Spleen (tissue), 11 donors: ENCODE data around the gene CAMK1D. TPM values are rescaled to one million over a fixed set of nuclear protein-coding genes. Genes with fewer than 3 reads are reported as not detected.

Experiments used
- DNase-seq: peaks from one replicate; pipeline ENCODE4 v3.0.0-alpha.2; 2020
- H3K27ac ChIP-seq, 8 donors: fragments of 200-600 bp; sonication (generic) in 7 of 8; 1 replicate in 4 of 8; 2 replicates in 4 of 8; pipeline versions ENCODE4 v1.5.0 to v1.8.0; 2016 to 2021; ENCODE audit warnings: inconsistent platforms in 4 of 8, mild to moderate bottlenecking in 4 of 8, moderate library complexity in 1 of 8
- H3K27me3 ChIP-seq, 7 donors: fragments of 200-600 bp; sonication (generic) in 6 of 7; replicated peaks in 1 of 7; 1 replicate in 4 of 7; 2 replicates in 3 of 7; pipeline versions ENCODE4 v1.5.0 to v1.8.0; 2016 to 2021; ENCODE audit warnings: inconsistent platforms in 3 of 7, mild to moderate bottlenecking in 1 of 7
- H3K36me3 ChIP-seq, 6 donors: fragments of 200-600 bp; sonication (generic) in 5 of 6; 1 replicate in 4 of 6; 2 replicates in 2 of 6; pipeline versions ENCODE4 v1.5.0 to v1.8.0; 2016 to 2021; ENCODE audit warnings: inconsistent platforms in 2 of 6
- H3K4me1 ChIP-seq, 6 donors: fragments of 200-600 bp; sonication (generic) in 5 of 6; 1 replicate in 3 of 6; 2 replicates in 3 of 6; pipeline versions ENCODE4 v1.5.0 to v1.8.0; 2016 to 2021; ENCODE audit warnings: inconsistent platforms in 3 of 6
- H3K4me3 ChIP-seq, 8 donors: fragments of 200-600 bp; sonication (generic) in 7 of 8; 1 replicate in 4 of 8; 2 replicates in 4 of 8; pipeline versions ENCODE4 v1.5.0 to v1.8.0; 2016 to 2021; ENCODE audit warnings: inconsistent platforms in 4 of 8, mild to moderate bottlenecking in 4 of 8, moderate library complexity in 2 of 8
- H3K9me3 ChIP-seq, 8 donors: fragments of 200-600 bp; sonication (generic) in 7 of 8; 1 replicate in 4 of 8; 2 replicates in 4 of 8; pipeline versions ENCODE4 v1.5.0 to v1.8.0; 2016 to 2021; ENCODE audit warnings: inconsistent platforms in 4 of 8
- CTCF ChIP-seq, 11 experiments: fragments of 200-600 bp in 7 of 11; fragments of 450-650 bp in 4 of 11; sonication (generic) in 4 of 11; IDR thresholded peaks in 8 of 11; conservative IDR thresholded peaks in 3 of 11; 1 replicate in 7 of 11; 2 replicates in 4 of 11; pipeline versions ENCODE4 v1.4.0 to v1.8.0; 2016 to 2021; ENCODE audit warnings: antibody characterized with exemption in 11 of 11, inconsistent platforms in 4 of 11, mild to moderate bottlenecking in 1 of 11
- POLR2A ChIP-seq, 3 donors: fragments of 450-650 bp; IDR thresholded peaks; one replicate each; pipeline ENCODE4 v1.5.1; 2017; ENCODE audit warnings: antibody characterized with exemption in 3 of 3, mild to moderate bottlenecking in 1 of 3
- POLR2AphosphoS5 ChIP-seq, 3 donors: sonication (generic); formaldehyde crosslinking; IDR thresholded peaks; one replicate each; pipeline ENCODE4 v1.5.1; 2017; ENCODE audit warnings: antibody characterized with exemption in 3 of 3
- WGBS, 5 donors: extraction: QIAGEN DNeasy Blood & Tissue Kit in 3 of 5; methylation state at CpG; one replicate each; pipeline versions ENCODE4 v1.1.5 to v1.1.7; 2013 to 2018; 5-methylcytosine and 5-hydroxymethylcytosine counted together
- intact Hi-C: fragments of 100-400 bp; cut with DNase I; formaldehyde crosslinking; loops from one replicate; pipeline ENCODE4 v1.15.0; 2023; ENCODE audit warnings: low total_unique reads
- polyA plus RNA-seq, 3 donors: library from polyadenylated mRNA; stranded (reverse); fragments of 200-250 nt; gene quantifications; one replicate each; pipeline ENCODE4 v1.2.1, GENCODE V29; 2013
- total RNA-seq, 7 donors: library from RNA; depleted of rRNA in 3 of 7; stranded (reverse); fragments of >200 nt in 3 of 7; fragmentation: NEBNext Ultra II Directional in 4 of 7; extraction: Animal tissue kit (Norgen Biotek cat#: 25700) in 4 of 7; gene quantifications; one replicate each; pipeline versions ENCODE4 v1.1.0 to v1.2.1, GENCODE V29; 2016 to 2021
- donor health status: healthy with polysubstance abuse.
- donor health status: DM: no; HTN: no; CAD: no; lungs with moderate emphysema.
- donor health status: DM: no; HTN: no; CAD: no.
- donor health status: Bipolar disorder and iron deficiency.
- donor health status: healthy.
- donor health status: DM: no; HTN: no; CAD: no.
- donor health status: DM: yes; HTN: yes; CAD: no.

CAMK1D gene
- total and polyA plus RNA-seq, 10 donors: 6.8 to 34.5 (median 20.0) TPM

- Histone ChIP-seq H3K4me3 (no peak overlapping the region), H3K27me3 (no peaks in the 10 kb centered on the region), H3K27ac (no peak overlapping the region), H3K4me1 (peaks cover 0 to 24% (median 0%) of the 10 kb centered on the region in 6 donors), H3K36me3 (peaks cover 0 to 9% (median 0%) of the 10 kb centered on the region in 6 donors), H3K9me3 (no peaks in the 10 kb centered on the region)
- 60 to 77% (median 75%) methylated on average over 11 of the region's 11 CpGs for WGBS, 5 donors
- intact Hi-C loops: no loop called here
- TF ChIP-seq CTCF (IDR thresholded peaks at IDR 0.05 in 8 of 11, conservative IDR thresholded peaks at IDR 0.05 in 3 of 11): no peak
- no peak for TF ChIP-seq POLR2AphosphoS5 (IDR thresholded peaks at IDR 0.05)
- TF ChIP-seq POLR2A (IDR thresholded peaks at IDR 0.05): no peak
- DNase-seq: no peak
Measured at GRCh38 chr10:12375076-12375504, 25.7 kb downstream of the CAMK1D start.

GRCh38 chr10:12376211-12376610 lies 26.9 kb downstream of the CAMK1D start:
- no peak for DNase-seq
- Histone ChIP-seq H3K4me1 (peaks cover 0 to 24% (median 0%) of the 10 kb centered on the region in 6 donors), H3K9me3 (no peaks in the 10 kb centered on the region), H3K27ac (no peak overlapping the region), H3K4me3 (no peak overlapping the region), H3K36me3 (no peaks in the 10 kb centered on the region), H3K27me3 (no peaks in the 10 kb centered on the region)
- TF ChIP-seq POLR2A (IDR thresholded peaks at IDR 0.05): no peak
- no peak for TF ChIP-seq POLR2AphosphoS5 (IDR thresholded peaks at IDR 0.05)
- no peak for TF ChIP-seq CTCF (IDR thresholded peaks at IDR 0.05 in 8 of 11, conservative IDR thresholded peaks at IDR 0.05 in 3 of 11)
- intact Hi-C loops: no loop called here
- WGBS, 5 donors: 91 to 98% (median 92%) methylated on average over 12 of the region's 12 CpGs

- TF ChIP-seq POLR2A (IDR thresholded peaks at IDR 0.05): no peak
- Histone ChIP-seq H3K9me3 (no peaks in the 10 kb centered on the region), H3K27ac (no peak overlapping the region), H3K4me1 (peaks cover 0 to 20% (median 0%) of the 10 kb centered on the region in 6 donors), H3K27me3 (no peaks in the 10 kb centered on the region), H3K4me3 (no peak overlapping the region), H3K36me3 (no peaks in the 10 kb centered on the region)
- intact Hi-C loops: no loop called here
- no peak for DNase-seq
- WGBS, 5 donors: 82 to 91% (median 87%) methylated on average over 7 of the region's 7 CpGs
Measured at GRCh38 chr10:12377658-12378290, 28.4 kb downstream of the CAMK1D start.

GRCh38 chr10:12380999-12381398 lies 31.7 kb downstream of the CAMK1D start:
- intact Hi-C loops: no loop called here
- H3K4me1 ChIP-seq: no peaks in the 10 kb centered on the region

More at GRCh38 chr10:12380999-12381398, 31.7 kb downstream of the CAMK1D start:
- WGBS, 5 donors: 93 to 97% (median 95%) methylated on average over 5 of the region's 5 CpGs
- Histone ChIP-seq H3K27me3 (no peaks in the 10 kb centered on the region), H3K9me3 (peaks cover 0 to 12% (median 8%) of the 10 kb centered on the region in 8 donors), H3K4me3 (no peak overlapping the region), H3K36me3 (no peaks in the 10 kb centered on the region), H3K27ac (no peak overlapping the region)
- DNase-seq: no peak
- no peak for TF ChIP-seq POLR2A (IDR thresholded peaks at IDR 0.05)
- no peak for TF ChIP-seq CTCF (IDR thresholded peaks at IDR 0.05 in 8 of 11, conservative IDR thresholded peaks at IDR 0.05 in 3 of 11)
- TF ChIP-seq POLR2AphosphoS5 (IDR thresholded peaks at IDR 0.05): no peak
